ENCODE measurements around the gene FBN3.

Gene FBN3

GRCh38 chr19:8075158-8076074 is 74.0 kb downstream of the FBN3 start:
- DNase-seq (ENCODE audit: low spot score), result no peak
- in situ Hi-C loops (cut with MboI; ENCODE audit: low pct_unique_long_range_greater_than_20kb, low sequenced_read_pairs, unreplicated experiment), result no loop called here
- no peak for TF ChIP-seq CTCF (IDR thresholded peaks at IDR 0.05; ENCODE audit: extremely low read depth, insufficient read depth, missing control alignments)

DNA sequence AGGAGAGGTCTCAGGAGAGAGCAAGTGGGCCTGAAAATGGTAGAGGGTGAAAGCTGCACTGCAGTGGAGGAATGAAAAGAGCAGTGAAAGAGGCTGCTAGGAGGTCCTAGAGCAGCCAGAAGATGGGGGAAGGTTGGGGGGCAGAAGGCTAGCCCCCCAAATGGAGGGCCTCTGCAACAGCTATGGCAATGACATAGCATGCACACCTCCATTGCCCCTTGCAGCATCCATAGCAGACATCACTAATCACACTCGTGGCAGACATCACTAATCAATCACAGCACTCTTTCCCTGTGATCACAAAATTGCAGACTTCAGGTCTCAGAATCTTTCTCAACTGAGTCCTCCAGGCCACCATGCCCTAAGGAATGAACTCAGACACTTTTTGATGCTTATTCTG is 74.9 kb downstream of the FBN3 start:
- no peak for DNase-seq (ENCODE audit: low spot score)
- in situ Hi-C loops (cut with MboI; ENCODE audit: low pct_unique_long_range_greater_than_20kb, low sequenced_read_pairs, unreplicated experiment), result no loop called here
- no peak for TF ChIP-seq CTCF (IDR thresholded peaks at IDR 0.05; ENCODE audit: extremely low read depth, insufficient read depth, missing control alignments)

DNA sequence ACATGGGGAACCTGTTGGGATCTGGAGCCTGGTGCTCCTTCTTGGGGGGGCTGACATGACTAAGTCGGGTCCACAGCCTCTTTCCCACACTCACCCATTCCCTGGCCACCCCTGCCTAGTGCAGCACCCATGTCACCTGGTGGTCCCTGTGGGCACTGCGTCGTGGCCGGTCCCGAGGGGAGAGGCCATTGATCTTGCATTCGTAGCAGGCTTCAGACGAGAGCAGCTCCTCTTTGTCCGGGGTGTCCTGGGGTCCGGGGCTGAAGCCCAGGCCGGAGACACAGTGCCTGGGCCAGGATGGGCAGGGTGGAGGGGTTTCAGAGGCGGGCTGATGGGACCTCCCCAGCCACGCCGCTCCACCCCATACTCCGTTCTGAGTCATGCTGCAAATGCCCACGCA is 77.5 kb downstream of the FBN3 start:
- DNase-seq (ENCODE audit: low spot score), result no peak
- TF ChIP-seq CTCF (IDR thresholded peaks at IDR 0.05; ENCODE audit: extremely low read depth, insufficient read depth, missing control alignments), result no peak
- in situ Hi-C loops (cut with MboI; ENCODE audit: low pct_unique_long_range_greater_than_20kb, low sequenced_read_pairs, unreplicated experiment), result no loop called here

DNA sequence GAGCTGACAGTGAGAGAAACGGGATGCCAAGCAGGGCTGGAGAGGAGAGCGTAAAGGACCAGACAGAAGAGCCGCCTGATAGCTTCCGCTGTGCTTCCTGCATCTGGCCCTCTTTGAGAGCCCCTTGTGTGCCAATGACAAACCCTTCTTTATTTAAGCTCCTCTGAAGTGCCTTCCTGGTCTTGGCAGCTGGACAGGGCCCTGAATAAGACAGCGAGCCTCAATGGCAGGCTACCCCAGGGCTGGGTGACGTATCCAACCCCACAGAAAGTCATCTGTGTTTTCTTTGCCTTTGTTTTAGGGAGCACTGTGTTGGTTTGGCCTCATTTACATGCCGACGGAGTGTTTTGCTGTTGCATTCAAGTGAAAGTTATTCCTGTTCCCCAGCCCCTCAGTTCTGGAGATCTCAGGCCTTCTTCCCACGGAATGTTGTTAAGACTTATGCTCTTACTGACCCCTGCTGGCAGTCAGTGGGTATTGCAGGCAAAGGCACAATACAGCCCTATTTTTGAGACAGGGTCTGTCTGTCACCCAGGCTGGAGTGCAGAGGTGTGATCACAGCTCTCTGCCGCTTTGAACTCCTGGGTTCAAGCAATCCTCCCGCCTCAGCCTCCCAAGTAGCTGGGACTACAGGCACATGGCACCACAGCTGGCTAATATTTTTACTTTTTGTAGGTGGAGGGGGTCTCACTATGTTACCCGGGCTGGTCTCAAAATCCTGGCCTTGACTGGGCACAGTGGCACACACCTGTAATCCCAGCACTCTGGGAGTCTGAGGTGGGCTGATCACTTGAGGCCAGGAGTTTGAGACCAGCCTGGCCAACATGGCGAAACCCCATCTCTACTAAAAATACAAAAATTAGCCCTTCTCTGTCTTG is 80.1 kb downstream of the FBN3 start:
- TF ChIP-seq CTCF (IDR thresholded peaks at IDR 0.05; ENCODE audit: extremely low read depth, insufficient read depth, missing control alignments), result peak; percentile 69
- in situ Hi-C loops (cut with MboI; ENCODE audit: low pct_unique_long_range_greater_than_20kb, low sequenced_read_pairs, unreplicated experiment), result no loop called here
- no peak for DNase-seq (ENCODE audit: low spot score)

- no peak for DNase-seq (ENCODE audit: low spot score)
- in situ Hi-C loops (cut with MboI; ENCODE audit: low pct_unique_long_range_greater_than_20kb, low sequenced_read_pairs, unreplicated experiment), result no loop called here
- TF ChIP-seq CTCF (IDR thresholded peaks at IDR 0.05; ENCODE audit: extremely low read depth, insufficient read depth, missing control alignments), result no peak
Measured at GRCh38 chr19:8065875-8066261, 83.5 kb downstream of the FBN3 start.

DNA sequence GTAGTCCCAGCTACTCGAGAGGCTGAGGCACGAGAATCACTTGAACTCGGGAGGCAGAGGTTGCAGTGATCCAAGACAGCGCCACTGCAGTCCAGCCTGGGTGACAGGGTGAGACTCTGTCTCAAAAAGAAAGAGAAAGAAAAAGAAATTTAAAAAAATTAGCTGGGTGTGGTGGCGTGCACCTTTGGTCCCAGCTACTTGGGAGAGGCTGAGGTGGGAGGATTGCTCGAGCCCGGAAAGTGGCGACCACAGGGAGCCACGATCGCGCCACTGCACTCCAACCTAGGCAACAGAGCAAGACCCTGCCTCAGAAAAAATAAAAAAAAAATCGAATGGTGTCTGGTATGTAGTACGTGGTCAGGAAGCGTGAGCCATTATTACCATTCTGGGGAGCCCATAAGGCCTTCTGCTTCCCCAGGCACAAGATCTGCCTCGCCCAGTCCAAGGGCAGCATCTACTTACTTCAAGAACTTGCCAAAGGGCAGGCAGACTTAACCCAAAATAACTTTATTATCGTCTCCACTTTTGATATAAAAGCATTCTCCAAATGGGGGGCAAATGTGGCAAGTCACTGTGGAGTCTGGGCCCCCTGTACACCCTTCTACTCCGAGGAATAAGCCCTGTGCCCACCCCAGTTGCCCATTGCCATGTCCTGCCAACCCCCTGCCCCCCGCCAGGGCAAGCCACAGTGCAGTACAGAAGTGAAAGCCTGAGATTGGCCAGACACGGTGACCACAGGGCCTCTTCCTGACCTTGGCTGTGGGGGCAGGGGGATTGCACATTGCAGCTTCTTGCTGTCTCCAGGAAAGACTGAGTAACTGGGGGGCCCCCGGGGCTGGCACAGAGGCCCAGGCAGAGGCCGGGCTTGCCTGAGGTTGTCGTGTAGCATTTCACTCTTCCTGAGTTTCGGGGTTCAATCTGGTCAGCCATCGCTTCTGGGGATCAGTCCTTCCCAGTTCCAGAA is 84.2 kb downstream of the FBN3 start:
- no peak for TF ChIP-seq CTCF (IDR thresholded peaks at IDR 0.05; ENCODE audit: extremely low read depth, insufficient read depth, missing control alignments)
- DNase-seq (ENCODE audit: low spot score), result no peak
- in situ Hi-C loops (cut with MboI; ENCODE audit: low pct_unique_long_range_greater_than_20kb, low sequenced_read_pairs, unreplicated experiment), result no loop called here
